HG02981 (cell line): Measurements from ENCODE around the gene DSC2.

Source experiments
- ATAC-seq: cut with Tn5 transposase; IDR thresholded peaks from one replicate; pipeline ENCODE4 v1.9.1; 2021; ENCODE audit warnings: mild to moderate bottlenecking, moderate library complexity; ENCODE audit not compliant: unreplicated experiment

The DSC2 gene

GRCh38 chr18:31099450-31100230 lies 2.6 kb downstream of the DSC2 start:
- no peak for ATAC-seq

- no peak for ATAC-seq
These were observed 3.3 kb downstream of the DSC2 start for GRCh38 chr18:31098878-31099277.

- ATAC-seq = no peak
These were observed 4.6 kb downstream of the DSC2 start for GRCh38 chr18:31097666-31098065.

- no peak for ATAC-seq
These were observed 8.3 kb downstream of the DSC2 start for GRCh38 chr18:31093880-31094279.

GRCh38 chr18:31093294-31093693 lies 8.9 kb downstream of the DSC2 start:
- ATAC-seq = no peak

GRCh38 chr18:31091350-31091749 lies 10.9 kb downstream of the DSC2 start:
- no peak for ATAC-seq

GRCh38 chr18:31088532-31088931 lies 13.7 kb downstream of the DSC2 start:
- ATAC-seq = no peak

- ATAC-seq = no peak
These were observed 22.2 kb downstream of the DSC2 start for GRCh38 chr18:31079973-31080372.

GRCh38 chr18:31077878-31078277 lies 24.3 kb downstream of the DSC2 start:
- no peak for ATAC-seq

GRCh38 chr18:31072175-31072574 lies 30.0 kb downstream of the DSC2 start:
- ATAC-seq = no peak

- ATAC-seq = no peak
These were observed 32.0 kb downstream of the DSC2 start for GRCh38 chr18:31070206-31070605.

GRCh38 chr18:31066266-31066665 lies 36.0 kb downstream of the DSC2 start:
- no peak for ATAC-seq

- no peak for ATAC-seq
These were observed 37.0 kb downstream of the DSC2 start for GRCh38 chr18:31065036-31065773.

GRCh38 chr18:31064130-31064529 lies 38.1 kb downstream of the DSC2 start:
- ATAC-seq = peak; percentile 58

GRCh38 chr18:31061945-31062344 lies 40.3 kb downstream of the DSC2 start:
- no peak for ATAC-seq

GRCh38 chr18:31058897-31059296 lies 43.3 kb downstream of the DSC2 start:
- ATAC-seq = no peak

- no peak for ATAC-seq
These were observed 44.3 kb downstream of the DSC2 start for GRCh38 chr18:31057917-31058316.

GRCh38 chr18:31057051-31057450 lies 45.2 kb downstream of the DSC2 start:
- no peak for ATAC-seq

- no peak for ATAC-seq
These were observed 45.9 kb downstream of the DSC2 start for GRCh38 chr18:31056296-31056695.

- no peak for ATAC-seq
These were observed 51.6 kb downstream of the DSC2 start for GRCh38 chr18:31050635-31051034.

- no peak for ATAC-seq
These were observed 53.0 kb downstream of the DSC2 start for GRCh38 chr18:31049189-31049588.

- ATAC-seq = no peak
These were observed 54.0 kb downstream of the DSC2 start for GRCh38 chr18:31048216-31048615.
